Heart right ventricle (tissue), 16 donors: ENCODE measurements around the gene ZCCHC7. TPM values are rescaled to one million over a fixed set of nuclear protein-coding genes. Genes with fewer than 3 reads are reported as not detected.

Source experiments
- ATAC-seq, 8 donors: fragments of 200-7000 bp; cut with Tn5 transposase; one replicate each; pipeline ENCODE4 v1.9.1; 2020; ENCODE audit warnings: mild to moderate bottlenecking in 8 of 8, moderate library complexity in 8 of 8, moderate number of reproducible peaks in 1 of 8
- DNase-seq, 2 donors: peaks; one replicate each; pipeline ENCODE4 v3.0.0-alpha.2; 2020
- H3K27ac ChIP-seq, 10 donors: fragments of 200-600 bp; sonication (generic) in 2 of 10; one replicate each; pipeline versions ENCODE4 v1.5.0 to v1.8.0; 2020 to 2022; ENCODE audit warnings: mild to moderate bottlenecking in 3 of 10
- H3K27me3 ChIP-seq, 7 donors: fragments of 200-600 bp; one replicate each; pipeline ENCODE4 v1.8.0; 2021 to 2022; ENCODE audit warnings: mild to moderate bottlenecking in 2 of 7
- H3K36me3 ChIP-seq, 9 donors: fragments of 200-600 bp; sonication (generic) in 1 of 9; one replicate each; pipeline versions ENCODE4 v1.5.0 to v1.8.0; 2020 to 2022; ENCODE audit warnings: mild to moderate bottlenecking in 2 of 9
- H3K4me1 ChIP-seq, 9 donors: fragments of 200-600 bp; sonication (generic) in 1 of 9; one replicate each; pipeline versions ENCODE4 v1.5.0 to v1.8.0; 2020 to 2022; ENCODE audit warnings: mild to moderate bottlenecking in 4 of 9
- H3K4me3 ChIP-seq, 10 donors: fragments of 200-600 bp; sonication (generic) in 2 of 10; one replicate each; pipeline versions ENCODE4 v1.5.0 to v1.8.0; 2020 to 2022; ENCODE audit warnings: mild to moderate bottlenecking in 7 of 10, moderate library complexity in 2 of 10
- H3K9me3 ChIP-seq, 11 donors: fragments of 200-600 bp in 10 of 11; sonication (generic) in 2 of 11; one replicate each; pipeline versions ENCODE4 v1.5.0 to v1.8.0; 2013 to 2022; ENCODE audit warnings: mild to moderate bottlenecking in 2 of 11, control low read depth in 1 of 11, moderate library complexity in 1 of 11
- WGBS, 2 donors: extraction: QIAGEN DNeasy Blood & Tissue Kit; methylation state at CpG; one replicate each; pipeline ENCODE4 v1.1.7; 2013; ENCODE audit warnings: inconsistent platforms in 1 of 2; 5-methylcytosine and 5-hydroxymethylcytosine counted together
- intact Hi-C, 10 donors: fragments of 100-400 bp; cut with DNase I; formaldehyde crosslinking; loops; one replicate each; pipeline versions ENCODE4 v1.11.1 to v1.14.2; 2022
- polyA plus RNA-seq, 2 donors: library from polyadenylated mRNA; stranded (reverse); fragments of 200-250 nt; gene quantifications; one replicate each; pipeline ENCODE4 v1.2.3, GENCODE V29; 2013
- total RNA-seq, 10 donors: library from RNA; stranded (reverse); fragmentation: NEBNext Ultra II Directional in 3 of 10; extraction: Animal tissue kit (Norgen Biotek cat#: 25700) in 3 of 10; gene quantifications; one replicate each; pipeline versions ENCODE4 v1.2.1 to v1.2.4, GENCODE V29; 2021 to 2023
- TF ChIP-seq, protein P1 (sequence below), 9 donors: fragments of 200-600 bp; sonication (generic) in 2 of 9; IDR thresholded peaks; one replicate each; pipeline versions ENCODE4 v1.5.0 to v1.8.0; 2021 to 2022; ENCODE audit warnings: antibody characterized with exemption in 9 of 9, mild to moderate bottlenecking in 5 of 9, moderate library complexity in 1 of 9
- donor health status: Arrhythmogenic right ventricular cardiomyopathy.
- donor health status: ischemic (EF 13 %, LVEDD 7.1; RV severe dilation, severe dysfunction).
- donor health status: healthy with polysubstance abuse.
- donor health status: DM: no; HTN: yes; CAD: no.
- donor health status: DM: no; HTN: no; CAD: no.
- donor health status: ischemic (EF 25% LVEDD 6.9; RV normal size, moderate dysfunction).
- donor health status: ischemic (EF 25% LVEDD 5.7; RV mildly dilated, moderate dysfunction).
- donor health status: healthy.
- donor health status: DM: yes; HTN: yes; CAD: no.
- donor health status: Ischemic cardiomyopathy.
- donor health status: ischemic (EF 35%, LVEDD 5.7; RV mildly dilated, moderate dysfunction).
- donor health status: nonischemic (EF 11% LVEDD 7.7; RV severe dilation, severe dysfunction).
- donor health status: DM: yes; HTN: yes; CAD: no.
- donor health status: PGD.
- donor health status: ischemic (EF 29% LVEDD 5.4; RV normal size, mild dysfunction).
- donor health status: nonischemic (EF 23%, LVEDD 6.1; RV moderate dilation, normal function).

ZCCHC7 gene
- total and polyA plus RNA-seq, 12 donors, result 4.3 to 11.9 (median 8.9) TPM

- H3K4me3 ChIP-seq, result no peak overlapping the region
- no peak for DNase-seq
- no peaks in the 10 kb centered on the region for H3K36me3 ChIP-seq
- ATAC-seq, result no peak
- 66 to 81% methylated on average over 2 of the region's 2 CpGs for WGBS, 2 donors
- intact Hi-C loops, result loop anchor here in 1 of 10 donors (10.0 kb wide), 1 partner anchor 55 kb away; no protein-coding TSS in a partner anchor
- no peaks in the 10 kb centered on the region for H3K4me1 ChIP-seq
- no peaks in the 10 kb centered on the region for H3K9me3 ChIP-seq
- H3K27me3 ChIP-seq, result peaks cover 0 to 6% (median 0%) of the 10 kb centered on the region in 7 donors
- TF ChIP-seq, protein P1, sequence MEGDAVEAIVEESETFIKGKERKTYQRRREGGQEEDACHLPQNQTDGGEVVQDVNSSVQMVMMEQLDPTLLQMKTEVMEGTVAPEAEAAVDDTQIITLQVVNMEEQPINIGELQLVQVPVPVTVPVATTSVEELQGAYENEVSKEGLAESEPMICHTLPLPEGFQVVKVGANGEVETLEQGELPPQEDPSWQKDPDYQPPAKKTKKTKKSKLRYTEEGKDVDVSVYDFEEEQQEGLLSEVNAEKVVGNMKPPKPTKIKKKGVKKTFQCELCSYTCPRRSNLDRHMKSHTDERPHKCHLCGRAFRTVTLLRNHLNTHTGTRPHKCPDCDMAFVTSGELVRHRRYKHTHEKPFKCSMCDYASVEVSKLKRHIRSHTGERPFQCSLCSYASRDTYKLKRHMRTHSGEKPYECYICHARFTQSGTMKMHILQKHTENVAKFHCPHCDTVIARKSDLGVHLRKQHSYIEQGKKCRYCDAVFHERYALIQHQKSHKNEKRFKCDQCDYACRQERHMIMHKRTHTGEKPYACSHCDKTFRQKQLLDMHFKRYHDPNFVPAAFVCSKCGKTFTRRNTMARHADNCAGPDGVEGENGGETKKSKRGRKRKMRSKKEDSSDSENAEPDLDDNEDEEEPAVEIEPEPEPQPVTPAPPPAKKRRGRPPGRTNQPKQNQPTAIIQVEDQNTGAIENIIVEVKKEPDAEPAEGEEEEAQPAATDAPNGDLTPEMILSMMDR (IDR thresholded peaks at IDR 0.05), result no peak
- H3K27ac ChIP-seq, result no peak overlapping the region
These were observed 259.5 kb downstream of the ZCCHC7 start for GRCh38 chr9:37379835-37380234.

- TF ChIP-seq, protein P1 (IDR thresholded peaks at IDR 0.05), result no peak
- WGBS, 2 donors, result 86 to 88% methylated on average over 9 of the region's 9 CpGs
- ATAC-seq (no peak), DNase-seq (no peak)
- intact Hi-C loops, result loop anchor here in 1 of 10 donors (10.0 kb wide), 1 partner anchor 56 kb away; no protein-coding TSS in a partner anchor
- H3K4me3 ChIP-seq, result no peak overlapping the region
- H3K27me3 ChIP-seq, result peaks cover 0 to 6% (median 0%) of the 10 kb centered on the region in 7 donors
- H3K9me3 ChIP-seq, result no peaks in the 10 kb centered on the region
- H3K4me1 ChIP-seq, result no peaks in the 10 kb centered on the region
- no peak overlapping the region for H3K27ac ChIP-seq
- H3K36me3 ChIP-seq, result no peaks in the 10 kb centered on the region
These were observed 260.2 kb downstream of the ZCCHC7 start for GRCh38 chr9:37380570-37380969.

GRCh38 chr9:37381094-37381741 lies 260.8 kb downstream of the ZCCHC7 start:
- H3K4me3 ChIP-seq, result no peak overlapping the region
- no peaks in the 10 kb centered on the region for H3K36me3 ChIP-seq
- H3K27ac ChIP-seq, result no peak overlapping the region
- ATAC-seq (no peak), DNase-seq (no peak)
- intact Hi-C loops, result loop anchor here in 1 of 10 donors (10.0 kb wide), 1 partner anchor 56 kb away; no protein-coding TSS in a partner anchor
- no peaks in the 10 kb centered on the region for H3K9me3 ChIP-seq
- H3K27me3 ChIP-seq, result peaks cover 0 to 3% (median 0%) of the 10 kb centered on the region in 7 donors
- TF ChIP-seq, protein P1 (IDR thresholded peaks at IDR 0.05), result no peak
- no peaks in the 10 kb centered on the region for H3K4me1 ChIP-seq
- 84 to 85% methylated on average over 11 of the region's 11 CpGs for WGBS, 2 donors

- ATAC-seq, result no peak
- Histone ChIP-seq H3K9me3 (no peaks in the 10 kb centered on the region), H3K36me3 (no peaks in the 10 kb centered on the region), H3K27me3 (no peaks in the 10 kb centered on the region), H3K4me3 (no peak overlapping the region), H3K4me1 (no peaks in the 10 kb centered on the region), H3K27ac (no peak overlapping the region)
- TF ChIP-seq, protein P1 (IDR thresholded peaks at IDR 0.05), result no peak
- WGBS, 2 donors, result 77 to 88% methylated on average over 14 of the region's 14 CpGs
- no peak for DNase-seq
- intact Hi-C loops, result loop anchor here in 1 of 10 donors (10.0 kb wide), 1 partner anchor 58 kb away; no protein-coding TSS in a partner anchor
These were observed 262.0 kb downstream of the ZCCHC7 start for GRCh38 chr9:37382161-37382981.
